HG03175 (cell line): ENCODE measurements around the gene CNPY2.
"Not testable (repeated sequence)": the region's sequence is repeated elsewhere in the genome, so short reads cannot be mapped to it uniquely, and the experiment has no call there.

Experiments
- ATAC-seq: cut with Tn5 transposase; IDR thresholded peaks from one replicate; pipeline ENCODE4 v1.9.1; 2021; ENCODE audit warnings: mild to moderate bottlenecking, moderate library complexity; ENCODE audit not compliant: unreplicated experiment

Gene CNPY2

GRCh38 chr12:56315622-56316473 is at the start of gene CNPY2:
Gene CNPY2, minus strand, starts transcription at chr12:56315988. Its CDS starts 771 bp downstream, at chr12:56315217.
- peak; percentile 90 for ATAC-seq

GRCh38 chr12:56362130-56363059 is 46.6 kb upstream of the CNPY2 start, which contains the start of gene APOF:
Gene APOF, minus strand, starts transcription at chr12:56362857. Its CDS starts 112 bp downstream, at chr12:56362745.
- no peak for ATAC-seq

- ATAC-seq: no peak
Observed at GRCh38 chr12:56361487-56362129, 45.8 kb upstream of the CNPY2 start.

GRCh38 chr12:56359851-56360767 is 44.3 kb upstream of the CNPY2 start, which contains the start of gene STAT2:
Gene STAT2, minus strand, starts transcription at chr12:56360107. Its CDS starts 3,536 bp downstream, at chr12:56356571.
- ATAC-seq: peak; percentile 95

GRCh38 chr12:56358836-56359532 is 43.2 kb upstream of the CNPY2 start:
- ATAC-seq: no peak

GRCh38 chr12:56351325-56351724 is 35.5 kb upstream of the CNPY2 start:
- ATAC-seq: no peak

- ATAC-seq: no peak
Observed at GRCh38 chr12:56350662-56351061, 34.9 kb upstream of the CNPY2 start.

- no peak for ATAC-seq
Observed at GRCh38 chr12:56348776-56349175, 33.0 kb upstream of the CNPY2 start.

GRCh38 chr12:56347255-56347654 is 31.5 kb upstream of the CNPY2 start:
- not testable (repeated sequence) for ATAC-seq

- ATAC-seq: no peak
Observed at GRCh38 chr12:56346675-56347074, 30.9 kb upstream of the CNPY2 start.

GRCh38 chr12:56342290-56342689 is 26.5 kb upstream of the CNPY2 start:
- not testable (repeated sequence) for ATAC-seq

GRCh38 chr12:56341616-56342015 is 25.8 kb upstream of the CNPY2 start:
- no peak for ATAC-seq

GRCh38 chr12:56339158-56339422 is 23.3 kb upstream of the CNPY2 start:
- no peak for ATAC-seq

- ATAC-seq: no peak
Observed at GRCh38 chr12:56338308-56339157, 22.7 kb upstream of the CNPY2 start, which contains the start of gene IL23A. Gene IL23A, plus strand, starts transcription at chr12:56338884. Its CDS starts 161 bp downstream, at chr12:56339045.

GRCh38 chr12:56337753-56338251 is 22.0 kb upstream of the CNPY2 start:
- no peak for ATAC-seq

- ATAC-seq: no peak
Observed at GRCh38 chr12:56336361-56337167, 20.8 kb upstream of the CNPY2 start.

GRCh38 chr12:56335527-56335926 is 19.7 kb upstream of the CNPY2 start:
- ATAC-seq: not testable (repeated sequence)

- ATAC-seq: no peak
Observed at GRCh38 chr12:56334490-56334793, 18.7 kb upstream of the CNPY2 start.
